Activated CD4-positive, alpha-beta T cell treated with anti-CD3 and anti-CD28 coated beads, Interleukin-2, amount 50 U/mL, for 48 hours (primary cell): ENCODE measurements around the gene TLR5.

ENCODE experiments used
- DNase-seq, 2 experiments: peaks; one replicate each; pipeline ENCODE4 v3.0.0-alpha.2; 2020

The TLR5 gene

DNA sequence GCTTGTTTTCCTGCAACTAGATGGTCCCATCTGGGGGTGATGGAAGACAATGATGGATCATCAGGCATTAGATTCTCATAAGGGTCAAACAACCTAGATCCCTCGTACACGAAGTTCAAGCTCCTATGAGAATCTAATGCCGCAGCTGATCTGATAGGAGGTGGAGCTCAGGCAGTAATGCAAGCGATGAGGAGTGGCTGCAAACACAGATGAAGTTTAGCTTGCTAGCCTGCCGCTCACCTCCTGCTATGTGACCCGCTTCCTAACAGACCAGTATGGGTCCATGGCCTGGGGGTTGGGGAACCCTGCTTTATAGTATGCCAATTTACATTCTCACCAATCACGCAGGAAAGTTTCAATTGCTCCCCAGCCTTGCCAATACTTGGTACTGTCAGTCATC is 37.5 kb downstream of the TLR5 start:
- no peak for DNase-seq

DNA sequence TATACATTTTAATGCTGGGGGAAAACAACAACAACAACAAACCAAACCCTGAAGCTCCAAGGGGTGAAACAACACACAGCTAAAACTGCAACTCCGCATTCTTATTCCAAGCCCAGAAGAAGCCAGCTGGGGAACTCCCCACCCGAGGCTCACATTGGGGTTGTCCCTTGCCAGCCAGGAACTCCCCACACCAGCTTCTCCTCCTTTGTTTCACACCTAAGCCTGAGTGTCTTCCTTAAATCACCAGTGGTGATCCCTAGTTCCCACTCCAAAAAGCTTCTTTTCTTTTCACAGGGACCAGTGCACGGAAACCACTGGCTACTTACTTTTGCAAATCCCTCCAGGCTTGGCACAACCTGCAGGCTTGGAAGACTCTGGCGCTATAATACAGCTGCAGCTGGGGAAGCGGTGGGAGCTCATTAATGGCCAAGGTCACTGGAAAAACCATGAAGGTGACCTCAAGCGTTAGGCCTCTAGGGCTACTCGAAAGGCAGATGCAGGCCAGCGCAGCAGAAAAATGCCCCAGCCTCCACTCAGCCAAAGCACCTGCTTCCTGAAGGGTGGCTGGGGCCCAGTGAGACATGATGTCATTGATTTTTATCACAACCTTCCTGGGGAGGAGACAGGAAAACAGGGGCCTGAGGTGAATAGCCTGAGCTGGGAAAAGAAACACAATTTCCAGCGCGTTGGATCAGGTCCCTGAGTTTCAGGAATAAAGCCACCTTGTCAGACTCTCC is 40.1 kb downstream of the TLR5 start:
- no peak for DNase-seq

DNA sequence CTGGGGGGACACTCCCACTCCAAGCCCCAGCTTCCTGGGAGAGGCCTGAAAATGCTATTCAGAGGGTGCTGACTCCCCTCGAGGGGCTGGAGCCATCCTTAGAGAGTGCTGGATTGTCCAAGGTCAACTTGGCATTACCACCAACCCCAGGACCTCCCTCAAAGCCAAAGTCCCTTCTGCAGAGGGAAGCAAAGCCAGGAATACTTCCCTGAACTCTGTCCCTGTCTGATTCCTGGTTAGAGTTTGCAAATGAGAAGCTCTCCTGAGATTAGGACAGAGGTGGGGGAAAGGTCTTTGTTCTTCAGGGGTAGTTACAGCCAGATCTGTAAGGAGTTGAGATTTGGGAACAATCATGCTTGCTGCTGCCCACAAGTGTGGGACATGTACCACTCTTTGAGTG is 45.3 kb downstream of the TLR5 start:
- DNase-seq, result no peak

DNA sequence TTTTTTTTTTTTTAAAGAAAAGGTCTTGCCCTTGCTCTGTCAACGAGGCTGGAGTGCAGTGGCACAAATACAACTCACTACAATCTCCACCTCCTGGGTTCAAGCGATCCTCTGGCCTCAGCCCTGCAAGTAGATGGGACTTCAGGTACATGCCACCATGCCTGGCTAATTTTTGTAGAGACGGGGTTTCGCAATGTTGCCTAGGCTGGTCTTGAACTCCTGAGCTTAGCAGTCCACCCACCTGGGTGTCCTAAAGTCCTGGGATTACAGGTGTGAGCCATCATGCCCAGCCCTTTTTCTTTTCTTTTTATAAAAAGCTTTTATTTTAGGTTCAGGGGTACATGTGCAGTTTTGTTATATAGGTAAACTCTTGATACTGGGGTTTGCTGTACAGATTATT is 47.2 kb downstream of the TLR5 start:
- no peak for DNase-seq

DNA sequence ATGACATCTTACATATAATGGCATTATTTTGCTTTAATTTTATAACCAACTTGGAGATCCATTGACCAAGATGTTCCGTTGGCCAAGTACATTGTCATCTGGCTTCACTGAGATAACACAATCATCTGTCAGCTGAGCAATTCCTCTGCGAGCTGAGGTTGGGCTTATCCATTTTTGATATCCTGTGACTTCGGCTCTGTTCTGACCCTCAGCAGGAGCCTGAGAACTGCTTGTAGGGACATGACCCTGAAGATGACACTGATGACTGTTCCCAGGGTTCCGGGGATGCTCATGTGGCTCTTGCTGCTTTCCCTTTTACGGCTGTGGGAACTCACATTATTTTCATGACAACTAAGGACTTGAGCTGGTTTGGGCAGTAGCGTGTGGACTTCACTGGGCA is 51.2 kb downstream of the TLR5 start:
- DNase-seq, result no peak

DNA sequence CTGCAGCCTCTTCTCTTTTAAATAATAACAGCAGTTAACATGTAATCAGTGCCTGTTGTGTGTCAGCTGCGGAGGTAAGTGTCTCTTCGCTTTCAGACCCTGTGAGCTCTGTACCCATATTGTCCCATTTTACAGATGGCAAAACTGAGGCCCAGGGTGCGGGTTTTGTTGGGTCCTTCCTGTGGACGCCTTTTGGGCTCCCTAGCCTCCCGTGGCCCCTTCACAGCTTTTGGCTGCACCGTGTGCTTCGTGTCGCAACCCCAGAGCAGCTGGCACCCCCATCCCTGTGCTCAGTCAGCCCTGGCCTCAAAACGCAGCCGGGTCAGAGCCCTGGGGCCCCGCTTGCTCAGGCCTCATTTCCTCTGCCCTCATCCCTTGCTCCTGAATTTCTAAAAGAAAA is 53.8 kb downstream of the TLR5 start:
- DNase-seq, result no peak

DNA sequence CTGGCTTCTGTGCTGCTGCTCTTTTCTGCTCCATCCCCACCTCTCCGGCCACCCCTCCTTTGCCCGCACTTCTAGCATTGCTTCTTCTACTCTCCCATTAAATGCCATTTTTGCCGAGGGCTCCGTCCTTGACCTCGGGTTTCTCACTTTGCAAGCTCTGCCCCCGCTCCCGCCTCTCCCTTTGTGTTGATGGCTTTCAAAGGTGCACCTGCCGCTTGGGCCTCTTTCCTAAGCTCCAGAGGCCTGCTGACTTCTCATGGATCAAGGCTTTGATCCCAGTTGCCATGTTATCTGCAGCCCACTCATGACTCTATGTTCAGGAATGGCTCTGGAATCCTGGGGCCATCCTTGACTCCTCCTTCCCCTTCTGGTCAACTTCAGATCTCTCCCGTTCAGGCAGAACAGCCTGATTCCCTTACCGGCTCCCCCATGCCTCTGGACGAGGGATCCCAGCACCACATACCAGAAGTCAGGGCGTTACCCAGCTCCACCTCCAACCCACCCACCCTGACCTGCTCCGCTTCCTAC is 54.3 kb downstream of the TLR5 start:
- DNase-seq, result no peak

DNA sequence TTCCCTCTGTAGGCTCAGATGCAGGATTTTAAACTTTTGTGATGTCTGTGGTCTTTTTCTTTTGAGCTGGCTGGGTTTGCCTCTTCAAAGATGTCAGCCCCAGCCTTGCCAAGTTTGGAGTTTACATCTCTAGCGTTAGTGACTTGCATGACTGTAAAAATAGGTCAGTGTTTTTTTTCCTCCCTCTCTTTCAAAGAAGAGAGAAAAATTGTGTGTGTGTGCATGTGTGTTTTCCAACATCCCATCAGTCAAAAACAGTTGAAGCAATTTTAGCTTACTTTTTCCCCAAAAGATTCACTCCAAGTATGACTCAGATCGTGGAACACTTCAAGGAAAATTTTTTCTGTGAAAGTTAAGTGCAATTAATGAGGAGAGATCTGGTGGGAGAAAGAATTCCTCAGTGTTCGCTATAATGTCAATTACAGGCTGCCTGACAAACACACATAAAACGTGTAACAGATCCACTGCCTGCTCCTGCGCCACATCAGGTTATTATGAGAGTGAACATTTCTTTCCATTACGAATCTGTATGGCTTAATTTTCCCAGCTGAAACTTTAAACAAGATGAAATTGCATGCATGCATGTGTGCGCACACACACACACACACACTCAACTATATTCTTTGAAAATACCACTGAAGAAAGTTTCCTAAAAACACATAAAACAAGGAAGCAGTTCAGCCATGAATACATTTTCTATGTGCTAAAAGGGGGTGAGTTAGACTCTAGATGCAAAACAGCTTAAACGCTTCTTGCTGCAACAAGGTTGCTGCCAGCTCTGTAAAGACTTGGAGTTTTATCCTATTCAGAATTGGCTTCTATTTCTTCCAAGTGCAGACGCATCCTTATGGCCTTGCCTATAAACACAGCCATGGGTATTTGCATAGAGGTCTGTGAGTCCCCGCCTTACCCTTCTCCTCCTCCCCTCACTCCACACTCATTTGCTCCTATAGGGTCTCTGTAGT is 55.5 kb downstream of the TLR5 start:
- no peak for DNase-seq

DNA sequence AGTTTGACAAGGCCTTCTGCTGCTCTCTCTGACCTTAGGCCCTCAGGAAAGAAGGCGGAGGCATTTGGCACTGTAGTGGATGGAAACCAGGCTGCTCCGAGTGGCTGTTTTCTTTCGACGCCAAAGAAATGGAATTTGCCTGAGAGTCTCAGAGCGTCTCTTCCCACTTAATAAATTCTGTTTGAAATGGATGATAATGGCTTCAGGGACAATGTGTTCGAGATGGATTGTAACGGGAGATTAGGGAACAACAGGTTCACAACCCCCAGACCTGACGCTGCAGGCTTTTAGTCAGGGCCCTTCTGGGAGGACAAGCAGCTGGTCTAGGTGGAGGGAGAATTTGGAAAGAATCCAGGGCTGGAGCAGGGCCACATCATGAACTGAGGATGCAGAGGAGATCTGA is 58.6 kb downstream of the TLR5 start:
- no peak for DNase-seq

DNA sequence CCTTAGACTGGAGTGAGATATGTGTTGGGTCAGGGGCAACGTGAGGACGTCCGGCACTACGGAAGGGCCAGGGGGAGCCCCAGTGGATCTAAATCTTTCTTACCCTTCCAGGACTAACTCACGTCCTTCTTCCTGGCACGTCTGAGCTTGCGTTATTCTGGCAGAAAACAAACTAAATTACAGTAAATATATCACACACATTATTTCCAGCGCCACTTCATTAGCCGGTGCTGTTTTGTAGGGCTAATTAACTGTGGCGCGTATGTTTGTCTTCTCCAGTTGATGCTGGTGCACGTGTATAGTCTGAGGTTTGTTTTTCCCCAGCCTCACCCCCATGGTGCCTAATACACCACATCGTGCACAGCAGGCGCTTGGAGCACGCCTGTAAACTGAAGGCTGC is 59.2 kb downstream of the TLR5 start:
- no peak for DNase-seq

DNA sequence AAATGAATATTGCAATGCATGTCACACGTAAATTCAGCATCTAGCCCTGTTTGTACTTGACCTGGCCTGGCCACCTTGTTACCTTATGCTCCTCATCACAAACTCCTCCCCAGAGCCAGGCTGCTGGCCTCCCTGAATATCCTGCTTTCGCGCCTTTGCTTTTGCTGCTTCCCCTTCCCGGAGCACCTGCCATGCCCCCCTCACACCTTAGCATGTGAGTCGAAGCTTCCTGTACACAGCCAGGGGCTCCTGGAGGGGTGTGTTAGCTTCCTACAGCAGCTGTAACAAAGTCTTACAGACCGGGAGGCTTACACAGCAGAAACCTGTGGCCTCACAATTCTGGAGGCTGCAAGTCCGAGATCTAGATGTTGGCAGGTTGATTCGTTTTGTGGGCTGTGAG is 60.1 kb downstream of the TLR5 start:
- DNase-seq, result no peak

DNA sequence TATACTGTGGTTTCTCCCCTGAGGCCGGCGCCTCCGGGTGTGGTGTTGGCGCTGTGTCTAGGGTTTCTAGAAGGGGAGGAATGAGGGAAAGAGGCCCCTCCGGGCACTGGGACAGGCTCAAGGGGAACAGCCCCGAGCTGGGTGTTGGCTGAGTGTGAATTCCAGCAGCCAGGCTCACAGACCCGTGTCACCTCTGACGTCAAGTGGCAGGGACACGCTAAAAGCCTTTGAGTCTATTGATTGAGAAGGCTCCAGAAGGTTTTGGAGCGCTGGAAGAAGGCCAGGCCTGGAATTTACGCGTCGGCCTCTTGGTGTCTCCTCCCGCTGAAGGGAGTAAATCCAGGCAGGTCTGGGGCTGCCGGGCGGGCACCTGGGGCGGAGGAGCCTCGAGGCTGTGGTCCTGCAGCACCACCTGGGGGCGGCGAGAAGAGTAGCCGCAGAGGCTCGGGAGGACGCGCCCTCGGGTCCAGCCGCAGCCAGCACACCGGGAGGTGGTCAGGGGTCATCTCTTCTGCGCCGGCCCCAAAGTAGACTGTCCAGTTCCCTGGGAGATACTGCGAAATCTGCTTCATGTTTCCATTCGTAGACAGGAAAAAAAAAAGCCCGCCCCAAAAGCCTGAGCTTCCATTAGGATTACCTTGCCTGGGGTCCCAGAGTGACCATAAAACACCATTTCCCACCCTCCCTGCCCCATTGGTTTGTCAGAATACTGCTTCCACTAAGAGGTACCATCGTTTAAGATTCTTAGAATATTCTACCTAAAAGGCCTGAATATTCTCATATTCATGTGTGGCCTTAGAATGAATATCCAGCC is 61.7 kb downstream of the TLR5 start:
- peak; percentile 71 to 79 for DNase-seq

DNA sequence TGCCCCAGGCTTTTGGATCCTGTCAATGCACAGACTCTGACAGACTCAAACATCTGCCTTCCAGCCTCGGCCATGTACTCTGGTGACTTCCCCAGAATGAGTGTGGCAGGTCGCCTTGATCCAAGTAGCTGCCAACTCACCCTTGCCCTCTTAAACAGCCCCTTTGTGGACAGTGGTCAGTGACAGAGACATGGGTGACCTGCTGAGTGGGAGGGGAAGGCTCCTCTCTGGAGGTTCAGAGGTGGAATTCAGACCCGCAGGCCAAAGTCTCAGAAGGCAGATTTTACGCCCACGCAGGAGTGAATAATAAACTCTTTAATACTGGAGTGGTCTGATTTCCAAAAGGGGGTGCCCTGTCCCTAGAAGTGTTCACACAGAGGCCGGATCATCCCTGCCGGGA is 63.5 kb downstream of the TLR5 start:
- DNase-seq, result no peak

DNA sequence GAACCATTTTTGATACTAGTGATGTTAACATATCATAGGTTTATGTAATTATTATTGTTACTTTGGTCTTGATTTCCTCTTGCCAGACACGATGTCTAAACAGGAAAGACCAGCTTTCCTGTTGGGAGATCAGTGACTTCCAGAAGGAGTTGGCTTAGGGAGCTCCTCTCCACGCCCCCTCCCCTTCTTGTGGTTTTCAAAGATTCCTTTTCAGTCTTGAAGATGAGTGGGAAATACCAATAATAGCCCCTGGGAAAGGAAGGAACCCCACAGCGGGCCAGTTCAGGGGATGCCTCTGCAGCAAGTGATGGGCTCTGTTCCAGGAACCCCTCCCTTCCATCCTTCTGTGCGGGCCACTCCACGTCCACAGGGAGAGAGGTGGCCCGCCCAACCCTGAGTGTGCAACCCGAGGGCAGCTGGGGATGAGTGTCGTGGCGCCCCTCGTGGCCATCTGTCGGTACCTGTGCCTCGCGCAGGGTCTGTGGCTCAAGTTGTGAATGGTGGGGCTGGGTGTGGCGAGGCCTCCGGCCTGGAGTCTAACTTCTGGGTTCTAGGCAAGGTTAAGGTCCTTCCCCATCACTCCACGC is 65.7 kb downstream of the TLR5 start:
- DNase-seq, result no peak

DNA sequence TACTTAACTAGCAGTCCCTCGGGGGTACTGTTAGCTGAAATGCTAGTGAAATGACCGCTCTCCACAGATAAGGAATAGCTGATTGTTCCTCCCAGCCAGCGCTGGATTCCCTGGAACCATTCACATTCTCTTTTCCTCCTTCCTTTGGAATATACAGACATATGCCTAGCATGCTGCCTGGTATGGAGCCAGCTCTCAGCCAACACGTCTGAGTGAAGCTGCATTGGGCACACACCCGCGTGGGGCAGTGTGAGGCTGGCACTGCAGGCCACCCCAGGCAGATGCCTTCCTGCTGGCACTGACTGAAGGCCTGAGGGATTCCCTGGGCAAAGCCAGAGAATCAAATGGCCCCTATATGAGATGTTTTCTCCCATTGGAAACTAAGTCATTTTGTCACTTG is 66.7 kb downstream of the TLR5 start:
- no peak for DNase-seq

DNA sequence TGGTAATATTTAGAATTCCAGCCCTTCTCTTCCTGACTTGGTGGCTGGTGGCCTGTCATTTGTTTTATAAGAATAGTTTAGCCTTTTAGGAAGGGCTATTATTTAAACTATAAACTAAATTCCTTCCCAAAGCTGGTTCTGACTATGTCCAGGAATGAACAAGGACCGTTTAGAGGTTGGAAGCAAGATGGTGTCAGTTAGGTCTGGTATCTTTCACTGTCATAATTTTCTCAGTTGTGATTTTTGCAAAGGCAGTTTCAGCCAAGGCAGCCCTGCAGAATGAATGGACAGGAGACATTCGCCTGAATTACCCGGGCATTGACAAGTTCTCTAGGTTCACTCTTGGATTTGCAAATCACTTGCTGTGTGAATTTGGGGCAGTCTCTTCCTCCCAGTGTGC is 67.2 kb downstream of the TLR5 start:
- no peak for DNase-seq

DNA sequence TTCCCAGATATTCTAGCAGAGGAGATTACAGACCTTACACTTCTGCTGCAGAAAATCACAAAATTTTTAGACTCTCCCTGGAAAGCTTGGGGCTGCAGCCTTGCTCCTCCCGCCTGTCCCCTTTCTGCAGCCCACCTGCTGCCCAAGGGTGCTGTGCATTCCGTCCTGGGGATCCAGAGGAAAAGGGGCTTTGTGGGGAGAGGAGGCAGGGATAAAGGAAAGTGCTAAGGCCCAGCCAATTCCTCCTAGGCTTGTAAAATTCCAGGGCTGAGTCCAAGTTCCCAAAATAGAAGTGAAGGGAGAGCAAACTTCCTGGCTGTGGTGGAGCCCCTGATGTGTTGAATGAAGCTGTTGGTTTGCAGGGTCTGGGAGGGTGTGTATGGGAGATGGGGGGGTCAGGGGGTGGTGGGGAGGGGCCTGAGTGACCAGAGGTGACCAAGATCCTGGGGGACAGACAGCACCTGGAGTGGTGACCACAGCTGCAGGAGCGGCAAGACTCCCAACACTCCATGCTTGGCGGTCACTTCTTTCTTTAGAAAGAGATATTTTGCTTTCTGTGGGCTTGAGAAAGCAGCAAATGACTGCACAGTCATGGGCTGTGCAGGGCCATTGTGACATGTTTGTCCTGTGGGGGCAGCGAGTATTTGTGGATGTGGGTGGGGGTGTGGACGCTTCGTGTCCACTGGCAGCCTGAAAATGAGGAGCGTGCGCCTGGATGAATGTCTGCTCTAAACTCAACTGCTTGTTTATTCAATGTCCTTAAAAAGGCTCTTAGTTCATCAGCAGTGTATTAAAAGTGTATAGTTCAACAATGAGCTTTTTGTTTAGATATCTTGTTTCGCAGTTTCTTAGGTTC is 68.4 kb downstream of the TLR5 start:
- no peak for DNase-seq

DNA sequence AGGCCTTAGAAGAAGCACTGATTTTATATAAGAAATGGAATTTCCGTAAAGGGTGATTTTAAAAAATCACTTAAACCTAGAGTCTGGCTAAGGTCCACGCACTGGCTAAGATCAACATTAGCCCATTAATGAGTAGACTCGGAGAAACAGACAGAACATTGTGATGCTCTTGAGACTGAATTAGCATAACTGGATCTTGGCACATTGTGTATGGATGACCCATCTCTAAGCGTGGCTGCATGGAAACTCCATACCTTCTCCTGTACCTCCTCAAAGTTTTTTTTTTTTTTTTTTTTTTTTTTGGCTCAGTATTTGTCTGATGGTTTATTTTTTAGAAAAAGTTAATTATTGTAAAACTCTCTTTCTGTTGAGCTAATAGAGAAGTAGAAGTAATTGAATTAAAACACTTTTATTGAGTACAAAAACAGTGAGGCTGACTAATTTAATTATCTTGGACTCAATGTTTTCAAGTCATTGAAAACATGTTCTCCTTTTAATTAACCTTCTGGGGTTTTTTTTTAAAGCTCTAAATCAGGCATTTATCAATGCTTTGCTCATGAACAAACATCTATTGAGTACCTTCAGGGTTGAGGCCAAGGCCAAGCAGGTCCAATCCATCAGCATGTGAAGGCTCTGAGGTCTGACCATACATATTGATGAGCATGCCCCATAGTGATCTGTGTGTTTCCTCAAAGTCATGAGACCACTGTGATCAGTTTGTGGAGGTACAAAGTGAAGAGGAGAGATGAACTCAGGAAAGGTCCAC is 74.0 kb downstream of the TLR5 start:
- no peak for DNase-seq

DNA sequence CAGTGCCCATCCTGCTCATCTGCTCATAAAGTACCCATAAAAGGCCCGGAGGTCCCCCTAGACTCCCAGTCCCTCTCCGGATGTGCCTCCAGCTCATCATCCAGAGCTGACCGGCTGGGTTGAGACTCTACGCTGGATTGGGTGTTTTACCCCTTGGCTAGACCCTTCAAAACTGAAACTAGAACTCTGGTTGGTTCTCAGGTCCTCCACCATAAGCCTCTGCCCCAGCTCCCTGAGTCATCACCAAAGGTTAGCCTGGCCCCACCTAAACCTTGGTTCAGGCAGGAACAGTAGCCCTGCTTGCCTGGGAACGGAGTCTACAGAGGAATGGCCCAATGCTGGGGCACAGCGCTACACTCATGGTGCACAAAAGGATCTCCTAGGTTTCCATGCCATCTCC is 75.1 kb downstream of the TLR5 start:
- DNase-seq, result no peak

DNA sequence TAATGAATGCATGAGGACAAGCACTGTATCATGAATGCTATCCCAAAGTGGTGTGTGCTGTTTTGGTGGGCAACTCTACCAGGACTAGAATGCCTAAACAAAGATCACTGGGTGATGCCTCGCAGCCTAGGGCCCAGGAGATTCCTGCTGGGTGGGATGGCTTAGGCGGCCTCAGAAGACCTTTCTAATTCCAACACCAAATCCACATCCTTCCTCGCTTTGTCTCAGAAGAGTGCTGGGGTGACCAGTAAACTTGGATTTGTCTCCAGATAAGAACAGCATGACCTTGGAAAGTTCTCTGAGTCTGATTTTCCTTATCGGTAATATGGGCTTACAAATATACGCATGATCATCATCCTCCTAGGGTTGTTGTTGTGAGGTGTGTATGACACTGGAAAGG is 76.6 kb downstream of the TLR5 start:
- DNase-seq, result no peak

DNA sequence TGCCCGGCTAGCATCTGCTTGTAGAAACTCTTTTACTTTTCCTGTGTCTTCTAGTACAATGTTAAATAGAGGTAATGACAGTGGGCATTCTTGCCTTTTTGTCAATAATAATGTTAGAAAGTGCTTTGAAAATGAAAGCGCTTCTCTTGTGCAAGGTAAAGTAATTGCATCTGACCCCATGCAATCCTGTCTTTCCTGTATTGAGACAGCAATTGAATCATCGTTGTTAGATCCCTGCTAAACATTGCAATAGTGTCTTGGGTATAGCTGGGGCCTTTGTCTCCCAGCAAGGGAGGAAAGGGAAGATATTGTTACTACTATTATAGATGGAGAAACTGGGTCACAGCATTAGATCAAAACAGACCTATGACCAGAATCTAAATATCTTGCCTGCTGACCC is 80.9 kb downstream of the TLR5 start:
- no peak for DNase-seq
